Tibial nerve (tissue), 4 donors: ENCODE measurements around the gene HMCN2.

ENCODE experiments used
- CTCF ChIP-seq, 5 experiments: fragments of 200-600 bp in 3 of 5; fragments of 450-650 bp in 2 of 5; sonication (generic) in 3 of 5; IDR thresholded peaks; one replicate each; pipeline ENCODE4 v1.5.1; 2016 to 2019; ENCODE audit warnings: antibody characterized with exemption in 5 of 5, mild to moderate bottlenecking in 3 of 5, moderate library complexity in 2 of 5
- EP300 ChIP-seq, 2 donors: sonication (generic); formaldehyde crosslinking; IDR thresholded peaks; one replicate each; pipeline ENCODE4 v1.6.1; 2017; ENCODE audit warnings: antibody characterized with exemption in 2 of 2, mild to moderate bottlenecking in 1 of 2
- POLR2A ChIP-seq, 2 donors: fragments of 450-650 bp; IDR thresholded peaks; one replicate each; pipeline ENCODE4 v1.6.1; 2017; ENCODE audit warnings: antibody characterized with exemption in 2 of 2, mild to moderate bottlenecking in 2 of 2, moderate library complexity in 2 of 2

- TF ChIP-seq POLR2A (IDR thresholded peaks at IDR 0.05) = no peak
- TF ChIP-seq CTCF (IDR thresholded peaks at IDR 0.05) = no peak
- no peak for TF ChIP-seq EP300 (IDR thresholded peaks at IDR 0.05)
Measured at GRCh38 chr9:130286781-130287428, 21.3 kb downstream of the HMCN2 start.
